NCI-H82 (cell line): ENCODE measurements around the gene TSPAN32.
A peak's percentile ranks its signal among the peaks of the same experiment; 100 is the strongest.

Source experiments
- DNase-seq: peaks from one replicate; lab custom pipeline; 2025; lab: John Stamatoyannopoulos, UW

TSPAN32 gene

GRCh38 chr11:2303627-2304505, 2.1 kb downstream of the TSPAN32 start:
- DNase-seq = no peak

GRCh38 chr11:2304506-2305139, 2.8 kb downstream of the TSPAN32 start:
- no peak for DNase-seq

GRCh38 chr11:2305140-2305778, 3.4 kb downstream of the TSPAN32 start:
- DNase-seq = peak; percentile 77

GRCh38 chr11:2305788-2306451, 4.1 kb downstream of the TSPAN32 start:
- DNase-seq = no peak

- DNase-seq = no peak
These were observed 4.6 kb downstream of the TSPAN32 start for GRCh38 chr11:2306452-2306823.

- DNase-seq = no peak
These were observed 5.2 kb downstream of the TSPAN32 start for GRCh38 chr11:2306877-2307500.

DNA sequence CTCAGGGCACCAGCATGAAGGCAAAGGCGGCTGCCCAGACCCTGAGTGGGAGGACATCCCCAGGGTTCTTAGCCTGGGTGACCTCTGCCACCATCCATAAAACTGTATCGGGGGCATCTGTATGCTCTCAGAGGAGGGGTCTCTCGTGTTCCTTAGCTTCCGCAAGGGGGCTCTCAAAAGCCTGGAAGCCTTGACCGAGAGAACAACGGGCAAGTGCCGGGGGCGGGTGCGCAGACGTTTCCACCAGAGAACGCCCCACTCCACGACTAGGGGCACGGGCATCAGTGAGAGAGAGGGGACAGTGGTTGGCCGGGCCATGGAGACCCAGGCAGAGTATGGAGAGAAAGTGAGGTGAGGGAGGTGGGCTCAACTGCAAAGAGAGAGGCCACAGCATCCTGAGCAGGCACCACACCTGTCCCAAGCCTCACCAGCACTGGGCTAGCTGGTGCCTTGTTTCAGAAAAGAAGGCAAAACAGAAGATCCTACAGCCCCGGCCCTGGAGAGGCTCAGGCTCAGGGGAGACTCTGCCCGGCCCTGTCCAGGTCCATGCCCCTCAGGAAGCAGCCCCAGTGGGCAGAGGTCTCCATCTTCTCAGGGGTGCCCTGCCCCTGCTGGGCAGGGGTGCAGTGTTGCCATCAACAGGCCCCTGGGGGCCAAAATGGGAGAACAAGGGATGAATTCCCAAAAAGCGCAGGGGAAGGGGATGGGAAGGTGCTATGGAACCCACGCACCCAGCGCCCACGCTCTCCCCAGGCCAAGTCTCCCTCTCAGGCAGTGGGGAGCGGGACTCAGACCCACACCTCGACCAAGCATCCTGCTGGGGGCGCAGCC, 5.9 kb downstream of the TSPAN32 start:
- DNase-seq = no peak

DNA sequence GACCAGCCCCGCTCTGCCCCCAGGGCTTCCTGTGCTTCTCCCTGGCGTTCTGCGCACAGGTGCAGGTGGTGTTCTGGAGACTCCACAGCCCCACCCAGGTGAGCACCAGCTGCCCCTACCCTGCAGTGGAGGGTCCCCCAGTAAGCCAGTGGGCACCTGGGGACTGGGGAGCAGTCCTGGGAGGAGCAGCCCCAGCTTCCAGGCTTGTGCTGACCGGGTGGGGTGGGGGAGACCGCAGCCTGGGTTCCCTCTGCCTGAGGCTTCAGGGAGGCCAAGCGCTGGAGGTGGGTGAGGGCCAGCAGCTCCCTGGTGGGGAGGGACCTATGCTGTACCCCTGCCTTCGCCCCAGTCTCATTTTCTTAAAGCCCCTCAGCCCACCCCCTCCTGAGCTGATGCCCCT, 6.9 kb downstream of the TSPAN32 start:
- DNase-seq = no peak

DNA sequence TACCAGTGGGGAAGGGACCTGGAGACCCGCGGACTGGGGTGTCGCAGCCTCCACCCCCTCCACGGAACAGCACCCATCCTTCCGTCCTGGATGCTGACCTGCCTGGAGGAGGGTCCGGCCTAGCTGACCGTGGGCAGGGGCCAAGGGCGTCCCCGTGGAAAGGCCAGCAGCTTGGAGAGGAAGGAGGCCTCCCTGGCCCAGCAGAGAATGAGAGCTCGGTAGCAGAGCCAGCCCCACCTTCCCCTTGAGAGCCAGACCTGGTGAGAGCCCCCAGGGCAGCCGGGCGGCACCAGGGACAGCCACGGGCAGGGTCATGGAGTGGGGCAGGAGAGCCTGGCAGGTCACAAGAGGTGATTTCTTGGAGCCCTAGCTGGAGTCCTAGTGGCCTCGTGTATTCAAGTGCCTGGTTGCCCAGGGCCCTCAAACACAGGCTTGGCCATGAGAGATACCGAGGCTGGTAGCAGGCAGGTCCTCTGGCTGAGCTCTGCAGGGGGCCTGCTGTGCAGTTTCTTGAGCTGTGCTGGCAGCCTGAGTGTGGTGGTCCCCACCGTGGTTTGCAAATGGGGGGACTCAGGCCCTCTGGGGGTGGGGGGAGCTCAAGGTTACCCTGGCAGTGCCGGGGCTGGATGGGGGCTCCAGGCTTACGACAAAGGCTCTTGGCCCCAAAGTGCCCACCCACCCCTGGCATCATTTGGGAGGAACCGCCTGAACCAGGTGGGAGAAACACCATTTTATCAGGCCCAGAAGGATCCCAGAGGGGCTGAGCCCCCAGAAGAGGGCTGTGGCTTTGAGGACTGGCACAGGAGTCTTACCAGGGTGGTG, 7.6 kb downstream of the TSPAN32 start:
- no peak for DNase-seq

- no peak for DNase-seq
These were observed 8.4 kb downstream of the TSPAN32 start for GRCh38 chr11:2310073-2310785.

DNA sequence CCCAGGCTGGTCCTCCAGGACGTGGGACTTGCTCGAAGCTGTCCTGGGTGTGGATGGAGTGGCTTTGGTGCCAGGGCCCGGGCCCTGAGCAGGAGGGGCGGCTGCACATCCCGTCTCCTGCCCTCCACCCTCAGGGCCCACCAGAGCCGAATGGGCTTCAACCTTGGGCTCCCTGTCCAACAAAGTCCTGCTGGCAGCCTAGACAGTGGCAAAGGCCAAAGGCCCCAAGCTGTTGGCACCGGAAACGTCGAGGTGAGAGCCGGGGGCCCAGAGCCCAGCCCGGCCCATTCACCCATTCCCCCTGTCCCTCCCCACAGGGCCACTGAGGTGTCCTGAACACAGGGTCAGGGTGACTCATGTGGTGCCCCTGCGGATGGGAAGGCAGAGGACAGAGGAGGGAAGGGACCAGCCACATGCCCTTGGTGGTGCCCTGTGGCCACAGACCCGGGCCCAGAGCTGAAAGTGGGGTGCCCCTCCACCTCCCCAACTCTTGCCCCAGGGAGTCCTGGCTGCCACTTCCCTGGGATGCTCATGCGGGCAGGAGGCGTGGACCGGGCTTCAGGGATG, 9.1 kb downstream of the TSPAN32 start:
- DNase-seq = no peak

DNA sequence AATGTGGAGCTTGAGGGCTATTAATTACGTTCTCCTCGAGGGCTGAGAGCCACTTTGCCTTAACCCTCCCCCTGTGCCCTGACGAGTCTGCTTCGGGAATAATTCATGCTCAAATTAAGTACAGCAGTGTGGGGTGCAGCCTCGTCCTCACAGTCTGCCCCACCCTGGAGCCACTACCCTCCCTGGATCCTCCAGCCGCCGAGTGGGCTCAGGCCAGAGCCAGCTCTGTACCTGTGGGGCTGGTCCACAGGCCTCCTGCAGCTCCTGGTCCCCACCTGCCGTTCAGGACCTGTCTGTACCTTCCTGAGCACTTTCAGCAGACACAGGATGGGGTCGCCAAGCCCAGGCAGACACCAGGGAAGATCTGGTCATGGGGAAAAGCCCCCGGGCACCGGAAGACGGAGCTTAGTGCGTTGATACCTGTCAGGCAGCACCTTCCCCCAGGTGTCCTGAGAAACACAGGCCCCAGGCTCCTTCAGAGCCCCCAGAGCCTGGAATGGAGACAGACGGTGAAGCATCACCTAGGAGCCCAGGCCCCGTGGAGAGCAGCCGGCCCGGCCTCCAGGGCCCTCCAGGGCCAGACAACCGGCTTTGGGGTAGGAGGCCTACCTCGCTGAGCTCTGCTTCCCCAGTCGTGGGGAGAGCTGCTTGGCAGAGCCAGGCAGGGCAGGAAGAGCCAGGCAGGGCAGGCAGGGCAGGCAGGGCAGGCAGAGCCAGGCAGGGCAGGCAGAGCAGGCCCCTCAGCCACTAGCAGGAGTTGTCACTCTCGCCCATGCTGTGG, 9.7 kb downstream of the TSPAN32 start:
- DNase-seq = no peak

- no peak for DNase-seq
These were observed 10.6 kb downstream of the TSPAN32 start for GRCh38 chr11:2312232-2313042.

GRCh38 chr11:2313051-2313951, 11.5 kb downstream of the TSPAN32 start:
- DNase-seq = no peak

- DNase-seq = no peak
These were observed 12.3 kb downstream of the TSPAN32 start for GRCh38 chr11:2314136-2314524.
